ENCODE data around the gene FNDC3B. TPM values are rescaled to one million over a fixed set of nuclear protein-coding genes. Genes with fewer than 3 reads are reported as not detected.
"Not testable (repeated sequence)": the region's sequence is repeated elsewhere in the genome, so short reads cannot be mapped to it uniquely, and the experiment has no call there.

Gene FNDC3B
- total and polyA plus RNA-seq, 9 donors = 22.1 to 198 (median 108) TPM

DNA sequence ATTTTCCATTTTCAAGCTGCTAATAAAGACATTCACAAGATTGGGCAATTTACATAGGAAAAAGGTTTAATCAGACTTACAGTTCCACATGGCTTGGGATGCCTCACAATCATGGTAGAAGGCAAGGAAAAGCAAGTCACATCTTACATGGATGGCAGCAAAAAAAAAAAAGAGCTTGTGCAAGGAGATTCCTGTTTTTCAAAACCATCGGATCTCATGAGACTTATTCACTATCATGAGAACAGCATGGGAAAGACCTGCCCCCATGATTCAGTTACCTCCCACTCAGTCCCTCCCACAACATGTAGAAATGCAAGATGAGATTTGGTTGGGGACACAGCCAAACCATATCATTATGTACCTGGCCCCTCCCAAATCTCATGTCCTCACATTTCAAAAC lies 202.0 kb downstream of the FNDC3B start:
- H3K9me3 ChIP-seq = peaks cover 0 to 3% of the 10 kb centered on the region in 2 donors
- H3K36me3 ChIP-seq = no peaks in the 10 kb centered on the region
- no peaks in the 10 kb centered on the region for H3K27me3 ChIP-seq
- H3K4me3 ChIP-seq = no peak overlapping the region
- intact Hi-C loops (cut with DNase I) = no loop called here
- H3K27ac ChIP-seq = no peak overlapping the region
- WGBS, 3 donors = 94 to 96% (median 96%) methylated on average over 1 of the region's 1 CpG
- H3K4me1 ChIP-seq (ENCODE audit: insufficient read depth) = peaks cover 6% of the 10 kb centered on the region
- DNase-seq = no peak
- TF ChIP-seq, protein P1, sequence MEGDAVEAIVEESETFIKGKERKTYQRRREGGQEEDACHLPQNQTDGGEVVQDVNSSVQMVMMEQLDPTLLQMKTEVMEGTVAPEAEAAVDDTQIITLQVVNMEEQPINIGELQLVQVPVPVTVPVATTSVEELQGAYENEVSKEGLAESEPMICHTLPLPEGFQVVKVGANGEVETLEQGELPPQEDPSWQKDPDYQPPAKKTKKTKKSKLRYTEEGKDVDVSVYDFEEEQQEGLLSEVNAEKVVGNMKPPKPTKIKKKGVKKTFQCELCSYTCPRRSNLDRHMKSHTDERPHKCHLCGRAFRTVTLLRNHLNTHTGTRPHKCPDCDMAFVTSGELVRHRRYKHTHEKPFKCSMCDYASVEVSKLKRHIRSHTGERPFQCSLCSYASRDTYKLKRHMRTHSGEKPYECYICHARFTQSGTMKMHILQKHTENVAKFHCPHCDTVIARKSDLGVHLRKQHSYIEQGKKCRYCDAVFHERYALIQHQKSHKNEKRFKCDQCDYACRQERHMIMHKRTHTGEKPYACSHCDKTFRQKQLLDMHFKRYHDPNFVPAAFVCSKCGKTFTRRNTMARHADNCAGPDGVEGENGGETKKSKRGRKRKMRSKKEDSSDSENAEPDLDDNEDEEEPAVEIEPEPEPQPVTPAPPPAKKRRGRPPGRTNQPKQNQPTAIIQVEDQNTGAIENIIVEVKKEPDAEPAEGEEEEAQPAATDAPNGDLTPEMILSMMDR (IDR thresholded peaks at IDR 0.05) = no peak
- TF ChIP-seq POLR2A (IDR thresholded peaks at IDR 0.05) = no peak

DNA sequence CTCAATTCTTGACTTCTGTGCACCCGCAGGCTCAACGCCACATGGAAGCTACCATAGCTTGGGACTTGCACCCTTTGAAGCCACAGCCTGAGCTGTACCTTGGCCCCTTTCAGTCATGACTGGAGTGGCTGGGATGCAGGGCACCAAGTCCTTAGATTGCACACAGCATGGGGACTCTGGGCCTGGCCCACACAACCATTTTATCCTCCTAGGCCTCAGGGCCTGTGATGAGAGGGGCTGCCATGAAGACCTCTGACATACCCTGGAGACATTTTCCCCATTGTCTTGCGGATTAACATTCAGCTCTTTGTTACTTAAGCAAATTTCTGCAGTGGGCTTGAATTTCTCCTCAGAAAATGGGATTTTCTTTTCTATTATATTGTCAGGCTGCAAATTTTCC lies 203.1 kb downstream of the FNDC3B start:
- DNase-seq; intact Hi-C loops (cut with DNase I); H3K4me3 ChIP-seq; H3K4me1 ChIP-seq (ENCODE audit: insufficient read depth); H3K27me3 ChIP-seq; H3K9me3 ChIP-seq; H3K36me3 ChIP-seq; H3K27ac ChIP-seq: not testable (repeated sequence)
- WGBS, 3 donors = 94 to 98% (median 97%) methylated on average over 3 of the region's 3 CpGs

DNA sequence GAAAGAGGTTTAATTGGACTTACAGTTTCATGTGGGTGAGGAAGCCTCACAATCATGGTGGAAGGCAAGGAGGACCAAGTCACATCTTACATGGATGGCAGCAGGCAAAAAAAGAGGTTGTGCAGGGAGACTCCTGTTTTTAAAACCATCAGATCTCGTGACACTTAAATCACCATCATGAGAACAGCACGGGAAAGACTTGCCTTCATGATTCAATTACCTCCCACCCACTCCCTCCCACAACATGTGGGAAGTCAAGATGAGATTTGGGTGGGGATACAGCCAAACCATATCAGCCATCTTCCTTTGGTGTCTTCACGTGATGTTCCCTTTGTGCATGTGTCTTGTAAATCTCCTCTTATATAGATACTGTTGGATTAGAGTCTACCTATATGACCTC lies 204.0 kb downstream of the FNDC3B start:
- H3K4me3 ChIP-seq; H3K9me3 ChIP-seq; H3K4me1 ChIP-seq (ENCODE audit: insufficient read depth); H3K27ac ChIP-seq; H3K36me3 ChIP-seq; intact Hi-C loops (cut with DNase I); DNase-seq; H3K27me3 ChIP-seq: not testable (repeated sequence)
- 73 to 79% (median 79%) methylated on average over 3 of the region's 3 CpGs for WGBS, 3 donors

DNA sequence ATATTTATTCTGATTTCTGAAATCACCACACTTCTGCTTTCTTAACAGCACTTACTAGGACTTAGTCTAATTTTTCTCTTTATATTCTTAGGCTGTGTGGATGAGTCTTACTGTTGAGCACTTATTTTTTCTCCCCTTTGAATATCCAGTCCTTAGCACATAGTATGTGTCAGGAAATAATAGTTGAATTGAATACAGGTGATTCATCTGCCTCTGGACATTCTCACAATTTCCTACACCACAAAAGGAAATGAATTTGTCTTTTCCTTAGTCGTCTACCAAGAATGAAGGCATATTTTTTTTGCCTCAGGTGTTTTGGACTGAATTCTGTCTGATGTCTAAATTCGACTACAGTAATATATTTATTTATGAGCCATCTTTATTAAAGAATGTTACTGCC lies 204.6 kb downstream of the FNDC3B start:
- 62 to 72% (median 72%) methylated on average over 2 of the region's 2 CpGs for WGBS, 3 donors

DNA sequence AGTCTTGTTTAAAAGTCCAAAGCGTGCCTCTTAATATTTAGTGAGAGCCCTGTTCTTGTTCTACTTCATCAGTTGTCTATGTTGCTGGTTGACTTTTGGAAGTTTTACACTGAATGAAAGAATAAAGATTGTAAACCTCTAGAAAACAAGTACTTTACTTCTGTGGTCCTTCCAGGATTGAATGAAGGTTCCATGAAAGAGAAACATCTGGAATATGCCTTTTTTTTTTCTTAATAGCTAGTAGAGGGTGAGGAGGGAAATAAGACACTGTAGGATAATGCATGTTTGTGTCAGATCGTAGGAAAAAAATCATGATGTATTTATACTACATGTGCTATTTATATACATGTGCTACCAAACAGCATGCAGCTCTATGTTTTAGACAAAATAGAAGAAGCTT lies 205.9 kb downstream of the FNDC3B start:
- no peaks in the 10 kb centered on the region for H3K36me3 ChIP-seq
- no peaks in the 10 kb centered on the region for H3K27me3 ChIP-seq
- peaks cover 6% of the 10 kb centered on the region for H3K4me1 ChIP-seq (ENCODE audit: insufficient read depth)
- peaks cover 0 to 3% of the 10 kb centered on the region in 2 donors for H3K9me3 ChIP-seq
- intact Hi-C loops (cut with DNase I) = no loop called here
- H3K4me3 ChIP-seq = no peak overlapping the region
- no peak for DNase-seq
- H3K27ac ChIP-seq = no peak overlapping the region
- 87 to 89% (median 88%) methylated on average over 2 of the region's 2 CpGs for WGBS, 3 donors
- TF ChIP-seq EP300 (IDR thresholded peaks at IDR 0.05) (no peak), POLR2A (IDR thresholded peaks at IDR 0.05) (no peak)
- TF ChIP-seq, protein P1 (IDR thresholded peaks at IDR 0.05) = no peak

More for the DNA sequence above, 204.6 kb downstream of the FNDC3B start:
- TF ChIP-seq, protein P1 (IDR thresholded peaks at IDR 0.05) = no peak
- no peak for TF ChIP-seq POLR2A (IDR thresholded peaks at IDR 0.05)
- TF ChIP-seq EP300 (IDR thresholded peaks at IDR 0.05) = no peak
- peaks cover 0 to 3% of the 10 kb centered on the region in 2 donors for H3K9me3 ChIP-seq
- H3K27me3 ChIP-seq = no peaks in the 10 kb centered on the region
- DNase-seq = no peak
- H3K36me3 ChIP-seq = no peaks in the 10 kb centered on the region
- no peak overlapping the region for H3K4me3 ChIP-seq
- intact Hi-C loops (cut with DNase I) = no loop called here
- no peak overlapping the region for H3K27ac ChIP-seq
- peaks cover 6% of the 10 kb centered on the region for H3K4me1 ChIP-seq (ENCODE audit: insufficient read depth)
